DMS114 treated with DMSO at 0.1 percent for 48 hours (cell line): ENCODE data around the gene BLTP2.
"Not testable (repeated sequence)": the region's sequence is repeated elsewhere in the genome, so short reads cannot be mapped to it uniquely, and the experiment has no call there.

Experiments used
- DNase-seq: peaks from one replicate; lab custom pipeline; 2025; ENCODE audit not compliant: unreplicated experiment; lab: John Stamatoyannopoulos, UW

BLTP2 gene

GRCh38 chr17:28648698-28649097 lies 3.7 kb upstream of the BLTP2 start:
- no peak for DNase-seq

- DNase-seq: no peak
Measured at GRCh38 chr17:28646039-28646754, 1.2 kb upstream of the BLTP2 start.

GRCh38 chr17:28645576-28645939 lies 600 bp upstream of the BLTP2 start:
- peak; percentile 41 for DNase-seq

- peak; percentile 17 for DNase-seq
Measured at GRCh38 chr17:28643983-28644786, 773 bp downstream of the BLTP2 start.

GRCh38 chr17:28641579-28641978 lies 3.4 kb downstream of the BLTP2 start:
- DNase-seq: no peak

- DNase-seq: no peak
Measured at GRCh38 chr17:28635506-28635905, 9.5 kb downstream of the BLTP2 start.

GRCh38 chr17:28634206-28634865 lies 10.6 kb downstream of the BLTP2 start:
- DNase-seq: no peak

- DNase-seq: no peak
Measured at GRCh38 chr17:28626818-28627217, 18.1 kb downstream of the BLTP2 start.

GRCh38 chr17:28624148-28624547 lies 20.8 kb downstream of the BLTP2 start:
- DNase-seq: no peak

- no peak for DNase-seq
Measured at GRCh38 chr17:28623696-28624095, 21.3 kb downstream of the BLTP2 start.

- no peak for DNase-seq
Measured at GRCh38 chr17:28622186-28622585, 22.8 kb downstream of the BLTP2 start.

- no peak for DNase-seq
Measured at GRCh38 chr17:28620010-28620409, 24.9 kb downstream of the BLTP2 start.

GRCh38 chr17:28618464-28618863 lies 26.5 kb downstream of the BLTP2 start:
- DNase-seq: no peak

- DNase-seq: no peak
Measured at GRCh38 chr17:28616281-28616680, 28.7 kb downstream of the BLTP2 start.

GRCh38 chr17:28615260-28615940 lies 29.6 kb downstream of the BLTP2 start:
- no peak for DNase-seq

GRCh38 chr17:28613931-28614381 lies 31.0 kb downstream of the BLTP2 start, which contains the start of gene RSKR:
TSS of gene RSKR (minus strand) at chr17:28614185. CDS start at chr17:28614161, 24 bp downstream.
- DNase-seq: no peak

GRCh38 chr17:28612936-28613872 lies 31.8 kb downstream of the BLTP2 start:
- no peak for DNase-seq

- no peak for DNase-seq
Measured at GRCh38 chr17:28612531-28612930, 32.4 kb downstream of the BLTP2 start.

- DNase-seq: no peak
Measured at GRCh38 chr17:28610376-28610775, 34.6 kb downstream of the BLTP2 start.

GRCh38 chr17:28604031-28604430 lies 40.9 kb downstream of the BLTP2 start:
- DNase-seq: not testable (repeated sequence)
